GM18867 (cell line): ENCODE measurements around the gene C12orf42.
"Not testable (repeated sequence)": the region's sequence is repeated elsewhere in the genome, so short reads cannot be mapped to it uniquely, and the experiment has no call there.

Experiments used
- ATAC-seq: cut with Tn5 transposase; IDR thresholded peaks from one replicate; pipeline ENCODE4 v1.9.1; 2021; ENCODE audit warnings: mild to moderate bottlenecking, moderate library complexity; ENCODE audit not compliant: unreplicated experiment

Gene C12orf42

DNA sequence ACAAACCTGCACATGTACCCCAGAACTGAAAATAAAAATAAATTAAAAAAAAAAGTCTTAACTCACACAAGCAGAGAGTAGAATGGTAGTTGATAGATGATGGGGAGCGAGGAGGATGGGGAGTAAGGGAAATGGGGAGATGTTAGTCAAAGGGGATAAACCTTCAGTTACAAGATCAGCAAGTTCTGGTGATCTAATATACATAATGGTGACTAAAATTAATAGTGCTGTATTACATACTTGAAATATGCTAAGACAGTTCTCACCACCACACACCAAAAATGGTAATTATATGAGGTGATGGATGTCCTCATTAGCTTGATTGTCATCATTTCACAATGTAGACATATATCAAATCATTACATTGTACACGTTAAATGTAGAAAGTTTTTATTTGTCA is 3.2 kb upstream of the C12orf42 start:
- ATAC-seq: no peak

DNA sequence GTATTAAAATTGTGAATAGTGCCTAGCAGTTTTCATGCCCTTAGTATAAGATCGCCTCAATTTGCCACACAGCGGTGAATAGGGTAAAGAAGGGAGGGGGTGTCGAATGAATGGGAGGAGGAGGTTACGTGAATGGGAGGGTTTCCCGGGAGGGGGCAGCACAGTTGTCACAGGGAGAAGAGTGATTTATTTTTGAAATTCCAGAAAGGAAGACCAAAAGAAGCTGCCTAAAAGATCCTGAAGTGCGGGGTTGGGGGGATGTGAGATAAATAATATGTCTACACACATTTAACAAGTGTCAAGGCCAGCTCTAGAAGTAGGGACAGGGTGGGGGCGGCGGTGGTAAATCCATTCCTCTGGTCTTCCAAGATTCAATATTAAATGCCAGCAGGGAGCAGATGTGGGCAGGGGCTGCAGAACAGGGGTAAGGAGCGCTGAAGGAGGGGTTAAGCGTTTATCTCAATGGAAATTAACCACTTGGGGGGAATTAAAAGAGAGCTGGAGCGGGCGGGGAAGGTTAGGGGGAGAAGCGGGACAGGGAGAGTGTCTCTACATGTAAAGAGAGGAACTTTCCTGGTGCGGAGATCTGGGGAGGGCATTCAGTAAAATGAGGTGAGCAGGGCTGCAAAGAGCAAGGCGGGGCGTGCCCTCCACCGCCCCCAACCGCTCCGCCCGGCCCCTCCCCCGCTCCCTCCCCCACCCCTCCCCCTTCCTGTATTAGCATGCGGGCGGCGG is 867 bp downstream of the C12orf42 start:
- ATAC-seq: no peak

DNA sequence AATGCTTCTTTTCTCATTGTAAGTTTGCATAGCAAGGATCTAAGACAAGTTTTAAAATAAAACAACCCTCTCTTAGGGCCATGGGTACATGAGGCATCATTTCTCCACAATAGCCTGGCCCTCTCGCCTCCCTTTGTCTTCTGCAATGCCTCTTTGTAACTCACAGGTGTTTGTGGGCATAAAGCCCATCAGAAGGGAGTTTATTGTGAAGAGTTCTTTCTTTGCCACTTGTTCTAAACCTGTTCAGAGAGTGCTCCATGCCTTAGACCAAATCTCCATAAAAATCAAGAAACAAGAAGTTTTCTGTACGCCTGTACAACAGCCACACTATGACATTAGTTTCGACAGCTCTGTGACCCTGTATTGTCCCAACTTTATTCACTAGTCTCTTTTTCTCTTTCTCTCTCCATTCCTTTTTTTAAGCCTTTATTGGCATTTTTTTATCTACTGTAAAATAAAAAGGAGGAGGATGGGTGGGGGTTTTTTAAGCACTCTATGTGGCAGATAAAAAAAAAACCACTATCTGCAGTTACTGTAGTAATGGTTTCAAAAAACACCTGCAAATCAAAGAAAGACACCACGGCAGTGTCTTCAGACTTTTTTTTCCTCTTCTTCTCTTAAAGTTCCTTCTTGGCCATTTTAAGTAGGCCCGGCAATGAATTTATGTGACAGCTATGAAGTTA is 1.6 kb downstream of the C12orf42 start:
- ATAC-seq: no peak

DNA sequence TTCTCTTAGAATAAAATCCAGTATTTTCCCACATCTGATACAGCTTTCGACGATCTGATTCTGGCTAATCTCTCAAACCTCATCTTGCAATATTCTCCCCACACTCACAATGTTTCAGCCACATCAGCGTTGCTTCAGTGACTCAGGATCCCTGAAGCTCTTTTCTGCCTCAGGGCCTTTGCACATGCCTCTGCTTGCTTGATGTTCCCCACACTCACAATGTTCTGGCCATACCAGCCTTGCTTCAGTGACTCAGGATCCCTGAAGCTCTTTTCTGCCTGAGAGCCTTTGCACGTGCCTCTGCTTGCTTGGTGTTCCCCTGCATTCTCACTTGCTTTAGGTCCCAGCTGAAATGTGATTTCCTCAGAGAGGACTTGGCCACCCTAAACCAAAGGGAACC is 2.6 kb downstream of the C12orf42 start:
- no peak for ATAC-seq

DNA sequence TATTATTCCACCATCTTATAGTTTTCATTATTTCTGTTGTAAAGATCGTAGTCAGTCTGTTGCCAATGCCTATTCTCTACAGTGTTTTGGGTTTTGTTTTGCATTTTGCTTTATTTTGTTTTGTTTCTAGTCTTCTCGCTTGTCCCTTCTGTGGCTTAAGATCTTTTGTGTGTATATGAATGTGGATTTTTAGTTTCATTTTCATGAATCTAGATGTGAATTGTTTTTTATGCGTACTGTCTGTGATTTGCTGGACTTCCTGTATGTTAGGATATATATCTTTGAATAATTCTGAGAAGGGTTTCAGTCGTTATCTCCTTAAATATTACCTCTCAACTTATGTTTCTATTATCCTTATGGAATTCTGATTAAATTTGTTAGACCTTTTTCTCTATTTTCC is 13.4 kb downstream of the C12orf42 start:
- ATAC-seq: no peak

DNA sequence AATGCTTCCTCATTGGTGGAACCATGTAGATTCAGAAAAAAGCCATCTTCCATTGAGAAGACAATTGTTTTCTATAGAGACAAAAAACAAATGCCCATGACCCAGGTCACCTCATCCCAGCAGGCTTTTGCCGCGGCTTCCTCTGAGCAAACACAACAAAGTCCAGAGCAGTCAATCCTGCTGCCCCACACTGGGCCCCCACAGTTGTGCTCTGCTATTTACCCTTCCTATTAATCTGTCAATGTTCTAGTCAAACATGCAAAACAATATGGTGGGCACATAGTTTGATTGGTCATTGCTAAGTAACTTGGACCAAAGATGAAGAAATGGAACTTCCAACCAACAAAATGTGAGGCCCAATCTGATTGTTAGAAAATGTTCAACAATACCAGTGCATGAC is 20.7 kb downstream of the C12orf42 start:
- no peak for ATAC-seq

DNA sequence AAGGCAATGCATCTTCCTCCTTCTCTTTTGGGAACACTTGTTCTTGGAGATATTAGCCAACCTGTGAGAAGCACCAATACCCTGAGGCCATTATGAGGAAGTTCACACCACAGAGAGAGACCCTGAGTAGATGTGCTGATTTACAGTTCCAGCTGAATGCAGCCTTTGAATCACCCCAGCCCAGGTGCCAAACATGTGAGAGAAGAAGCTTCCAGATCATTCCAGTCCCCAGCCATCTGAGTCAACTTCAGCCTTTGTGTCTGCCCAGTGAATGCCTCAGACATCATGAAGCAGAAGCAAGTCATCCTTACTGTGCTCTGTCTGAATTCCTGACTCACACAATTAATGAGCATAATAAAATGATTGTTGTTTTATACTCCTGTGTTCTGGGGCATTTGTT is 25.1 kb downstream of the C12orf42 start:
- ATAC-seq: peak; percentile 57

DNA sequence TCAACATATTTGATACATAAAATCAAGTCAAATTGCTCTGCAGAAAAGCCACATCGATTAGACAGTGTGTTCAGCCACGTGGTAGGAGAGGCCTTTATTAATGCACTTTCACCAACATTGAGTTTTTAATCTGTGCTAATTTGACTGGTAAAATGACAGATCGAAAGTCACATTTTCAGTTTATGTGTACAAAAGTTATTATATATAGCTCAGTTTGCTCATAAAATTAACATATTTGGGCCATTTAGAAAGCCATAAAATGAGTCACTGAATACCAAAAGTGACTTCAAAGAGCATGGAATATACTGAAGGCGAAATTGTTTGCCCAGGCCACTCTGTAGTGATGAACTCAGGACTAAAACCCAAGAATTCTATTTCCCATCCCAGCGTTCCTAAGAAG is 26.0 kb downstream of the C12orf42 start:
- ATAC-seq: peak; percentile 64

DNA sequence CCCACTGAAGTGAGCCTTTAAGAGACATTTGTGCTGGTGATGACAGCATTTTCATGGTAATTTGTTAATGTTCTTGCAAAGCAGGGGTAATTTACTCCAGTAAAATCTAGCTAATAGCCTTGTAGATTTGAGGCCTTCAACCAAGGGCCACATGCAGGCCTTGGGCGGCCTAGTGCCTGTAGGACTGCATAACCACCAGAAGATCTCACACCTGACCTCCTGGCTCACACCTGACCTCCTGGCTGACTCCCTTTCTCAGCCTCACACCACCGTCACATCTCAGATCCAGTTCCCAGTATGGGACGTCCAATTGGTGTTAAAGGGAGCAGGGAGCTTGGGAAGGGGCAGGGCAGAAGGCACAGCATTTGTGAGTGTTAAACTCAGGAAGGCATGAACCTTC is 26.9 kb downstream of the C12orf42 start:
- no peak for ATAC-seq

DNA sequence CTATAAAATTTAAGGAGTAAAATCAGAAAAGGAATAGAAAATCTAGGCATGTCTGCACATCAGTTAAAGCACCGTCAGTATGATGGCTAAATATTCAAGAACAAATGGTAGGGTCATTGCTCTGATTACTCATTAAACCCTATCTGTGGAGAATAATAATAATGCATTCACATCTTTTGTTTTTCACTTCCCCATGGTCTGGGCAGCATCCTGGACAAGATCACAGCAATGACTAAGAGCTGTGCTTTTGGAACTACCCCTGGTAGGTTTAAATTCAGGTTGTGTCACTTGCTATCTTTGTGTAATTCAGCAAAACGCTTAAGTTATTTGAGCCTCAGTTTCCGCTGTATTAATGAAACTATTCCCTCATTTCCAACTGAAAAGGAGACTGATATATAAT is 33.1 kb downstream of the C12orf42 start:
- peak; percentile 99 for ATAC-seq

DNA sequence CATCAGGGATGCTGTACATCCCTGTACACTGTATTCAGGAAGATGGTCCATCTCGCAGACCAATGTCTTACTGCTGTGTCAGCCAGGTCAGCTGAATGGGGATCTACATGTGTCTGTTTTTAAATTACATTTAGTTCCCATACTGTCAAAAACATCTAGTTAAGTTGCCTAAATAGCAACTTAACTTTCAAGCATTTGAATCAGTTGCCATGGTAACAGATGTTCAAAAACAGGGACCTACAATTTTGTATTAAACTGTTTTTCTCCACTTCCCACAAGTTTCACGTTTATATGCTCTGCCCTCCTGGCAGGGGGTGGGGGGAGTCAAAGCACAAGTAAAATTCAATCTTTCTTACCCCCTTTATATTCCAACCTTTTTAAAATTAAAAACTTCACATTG is 38.3 kb downstream of the C12orf42 start:
- ATAC-seq: no peak

DNA sequence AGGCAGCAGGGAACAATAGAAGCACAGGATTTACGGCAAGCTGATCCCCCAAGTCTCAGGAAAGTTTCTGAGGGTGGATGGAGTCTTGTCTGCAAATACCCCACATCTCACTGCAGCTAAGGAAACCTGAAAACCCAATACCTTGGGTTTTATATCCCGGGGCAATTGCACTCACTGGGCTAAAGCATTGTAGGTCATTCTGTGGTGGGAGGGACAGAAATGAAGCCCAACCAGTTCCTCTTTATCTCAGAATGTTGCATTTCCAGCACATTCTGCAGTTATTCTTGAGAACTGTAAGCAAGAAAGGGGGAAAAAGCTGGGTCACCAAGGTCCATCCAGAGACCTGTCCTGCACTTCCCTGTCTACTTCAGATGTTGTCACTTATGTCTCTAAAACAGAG is 39.8 kb downstream of the C12orf42 start:
- no peak for ATAC-seq

DNA sequence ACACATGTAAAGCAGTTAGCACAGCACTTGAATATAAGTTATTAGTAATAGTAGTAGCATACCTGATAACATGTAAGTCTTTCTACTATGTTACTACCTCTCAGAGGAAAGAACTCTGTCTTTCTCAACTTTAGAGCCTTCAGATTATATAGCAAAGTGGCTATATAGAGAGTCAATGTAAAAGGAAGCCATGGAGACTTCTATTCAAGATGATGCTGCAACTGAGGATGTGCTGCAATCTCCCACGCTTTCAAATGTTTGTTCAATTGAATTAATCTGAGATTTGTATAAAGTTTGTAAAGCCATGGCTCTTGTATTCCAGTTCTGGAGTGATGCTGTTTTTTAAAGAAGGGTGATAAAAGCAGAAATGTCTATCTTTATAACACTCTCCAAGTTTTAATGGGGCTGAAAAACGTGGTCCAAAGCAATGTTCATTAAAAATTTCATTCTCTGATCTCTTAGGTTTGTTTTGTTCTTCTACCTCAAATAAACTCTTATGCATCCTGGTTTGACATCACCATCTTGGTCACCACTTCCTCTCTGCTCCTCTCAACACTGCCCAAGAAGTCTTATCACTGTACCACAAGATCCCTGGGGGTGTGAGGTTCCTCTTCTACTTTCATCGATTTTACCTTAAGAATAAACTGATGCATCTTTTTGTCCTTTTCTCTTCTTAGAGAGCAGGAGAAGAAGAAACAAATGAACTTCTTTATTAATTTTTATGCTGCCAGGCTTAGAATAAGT is 40.6 kb downstream of the C12orf42 start:
- peak; percentile 82 for ATAC-seq

DNA sequence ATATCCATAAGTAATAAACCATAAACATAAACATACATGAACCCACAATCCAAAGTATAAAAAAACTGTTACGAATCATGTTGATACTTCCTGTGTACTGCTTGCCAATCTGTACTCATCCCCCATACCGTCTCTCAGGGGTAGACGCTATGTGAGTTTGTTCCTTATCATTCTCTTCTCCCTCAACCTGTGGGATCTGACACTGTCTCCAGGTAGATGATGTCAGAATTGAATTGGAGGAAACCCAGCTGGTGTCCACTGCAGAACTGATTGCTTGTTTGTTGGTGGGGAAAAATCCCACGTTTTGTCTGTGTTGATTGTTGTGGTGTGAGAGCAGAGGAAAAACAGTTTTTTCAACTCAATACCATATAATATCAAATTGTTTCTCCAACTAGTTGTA is 50.8 kb downstream of the C12orf42 start:
- no peak for ATAC-seq

DNA sequence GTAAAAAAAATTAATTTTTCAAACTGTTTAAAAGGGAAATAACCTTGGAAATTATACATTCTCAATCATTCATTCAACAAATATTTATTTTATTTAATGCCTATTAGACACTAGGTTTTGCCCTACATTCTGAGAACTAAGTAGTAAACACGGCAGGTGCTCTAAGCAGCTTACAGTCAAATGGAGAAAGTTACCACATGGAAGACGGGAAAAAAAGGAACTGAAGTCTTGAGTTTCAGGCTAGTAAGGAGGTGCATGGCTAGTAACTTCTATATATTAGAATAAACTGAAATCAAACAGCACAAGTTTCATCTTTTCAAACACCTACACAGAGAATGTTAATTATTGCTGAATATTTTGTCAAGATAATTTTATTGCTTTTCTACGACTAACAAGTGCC is 52.9 kb downstream of the C12orf42 start:
- no peak for ATAC-seq

DNA sequence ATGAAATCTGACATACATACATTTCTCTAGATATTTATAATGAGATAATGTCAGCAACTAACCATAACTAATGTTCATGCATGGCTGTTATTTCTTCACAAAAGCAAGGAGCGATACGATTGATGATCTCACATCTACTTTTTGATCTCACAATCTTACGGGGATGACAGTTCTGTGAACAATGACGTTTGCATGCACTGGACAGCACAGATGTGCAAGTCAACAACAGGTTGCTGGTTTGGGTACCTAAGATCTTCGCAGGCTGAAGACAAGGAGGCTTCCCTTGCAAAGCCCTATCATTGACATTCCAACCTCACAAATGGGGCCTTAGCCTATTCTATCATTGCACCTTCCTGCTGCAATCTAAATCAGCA is 53.6 kb downstream of the C12orf42 start:
- peak; percentile 9 for ATAC-seq

DNA sequence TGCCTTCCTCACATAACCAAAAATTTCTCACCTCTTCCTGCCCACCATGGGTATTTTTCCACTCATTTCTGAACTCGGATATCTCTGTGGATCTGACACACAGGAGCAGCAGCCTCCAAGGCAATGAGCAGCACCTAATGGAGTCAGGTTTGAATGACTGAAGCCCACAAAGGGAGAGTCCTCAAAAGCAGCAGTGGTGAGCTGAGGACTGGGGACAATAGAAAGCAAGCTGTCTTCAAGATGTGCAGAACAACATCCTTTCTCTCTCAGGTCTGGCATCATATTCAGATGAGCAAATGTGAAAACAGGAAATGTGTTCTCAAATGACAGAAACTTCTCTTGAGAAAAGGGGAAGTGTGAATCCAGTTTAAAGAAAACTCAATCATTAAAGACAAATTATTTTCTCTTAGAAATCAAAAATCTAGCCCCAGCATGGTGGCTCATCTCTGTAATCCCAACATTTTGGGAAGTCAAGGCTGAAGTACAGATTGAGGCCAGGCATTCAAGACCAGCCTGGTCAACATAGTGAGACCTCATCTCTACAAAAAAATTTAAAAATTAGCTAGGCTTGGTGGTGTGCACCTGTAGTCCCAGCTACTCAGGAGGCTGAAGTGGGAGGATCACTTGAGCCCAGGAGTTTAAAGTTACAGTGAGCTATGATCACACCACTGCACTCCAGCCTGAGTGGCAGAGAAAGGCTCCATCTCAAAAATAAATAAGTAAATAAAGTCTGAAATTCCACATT is 54.2 kb downstream of the C12orf42 start:
- ATAC-seq: peak; percentile 98

DNA sequence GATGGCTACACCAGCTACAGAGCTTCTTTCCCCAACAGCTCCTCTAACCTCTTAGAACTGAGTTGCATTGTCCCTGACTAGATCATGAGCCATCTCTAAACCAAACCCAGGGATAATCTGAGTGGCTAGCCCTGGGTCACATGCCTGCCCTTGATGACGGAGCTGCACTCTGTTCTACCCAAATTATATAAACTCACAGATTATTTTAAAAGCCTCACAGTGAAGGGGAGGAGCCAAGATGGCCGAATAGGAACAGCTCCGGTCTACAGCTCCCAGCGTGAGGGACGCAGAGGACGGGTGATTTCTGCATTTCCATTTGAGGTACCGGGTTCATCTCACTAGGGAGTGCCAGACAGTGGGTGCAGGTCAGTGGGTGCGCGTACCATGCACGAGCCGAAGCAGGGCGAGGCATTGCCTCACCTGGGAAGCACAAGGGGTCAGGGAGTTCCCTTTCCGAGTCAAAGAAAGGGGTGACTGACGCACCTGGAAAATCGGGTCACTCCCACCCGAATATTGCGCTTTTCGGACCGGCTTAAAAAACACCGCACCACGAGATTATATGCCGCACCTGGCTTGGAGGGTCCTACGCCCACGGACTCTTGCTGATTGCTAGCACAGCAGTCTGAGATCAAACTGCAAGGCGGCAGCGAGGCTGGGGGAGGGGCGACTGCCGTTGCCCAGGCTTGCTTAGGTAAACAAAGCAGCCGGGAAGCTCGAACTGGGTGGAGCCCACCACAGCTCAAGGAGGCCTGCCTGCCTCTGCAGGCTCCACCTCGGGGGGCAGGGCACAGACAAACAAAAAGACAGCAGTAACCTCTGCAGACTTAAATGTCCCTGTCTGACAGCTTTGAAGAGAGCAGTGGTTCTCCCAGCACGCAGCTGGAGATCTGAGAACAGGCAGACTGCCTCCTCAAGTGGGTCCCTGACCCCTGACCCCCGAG is 61.3 kb downstream of the C12orf42 start:
- ATAC-seq: not testable (repeated sequence)

DNA sequence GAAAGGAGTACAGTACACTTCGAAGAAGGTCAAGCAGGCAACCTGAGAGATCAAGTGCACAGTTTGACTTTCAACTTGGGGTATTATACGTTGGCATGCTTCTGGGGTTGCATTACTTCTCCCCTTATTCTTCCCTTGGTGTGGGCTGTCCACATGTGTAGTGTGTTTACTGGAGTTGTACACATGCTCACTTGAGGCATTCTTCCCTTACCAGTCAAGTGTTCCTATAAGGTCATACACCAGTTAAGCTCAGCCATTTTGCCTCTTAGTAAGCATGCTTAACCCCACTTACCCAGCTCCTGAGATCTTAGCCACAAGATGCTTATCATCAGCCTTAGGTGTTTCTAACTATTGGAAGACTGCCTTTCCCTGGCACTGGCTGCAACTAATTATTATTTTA is 63.8 kb downstream of the C12orf42 start:
- no peak for ATAC-seq

DNA sequence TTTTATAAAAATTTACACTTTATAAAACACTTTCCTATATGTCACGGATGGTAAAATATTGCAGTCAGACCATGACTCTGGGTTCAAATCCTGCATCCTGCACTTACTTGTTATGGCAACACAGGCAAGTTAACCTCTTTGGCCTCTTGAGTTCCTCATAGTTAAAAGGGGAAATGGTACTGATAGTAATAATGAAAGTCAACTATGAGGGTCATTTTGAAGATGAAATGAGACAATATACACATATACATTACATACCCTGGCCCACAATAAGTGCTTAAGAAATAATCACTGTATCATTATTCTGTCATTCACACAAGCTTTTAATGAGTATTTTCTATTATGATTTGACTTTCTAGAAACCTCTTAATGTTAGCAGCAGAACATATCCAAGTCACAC is 64.4 kb downstream of the C12orf42 start:
- no peak for ATAC-seq
